Measurements from ENCODE around the gene PLXNA2.
A peak's percentile ranks its signal among the peaks of the same experiment; 100 is the strongest.

GRCh38 chr1:208270651-208271141 is 26.5 kb upstream of the PLXNA2 start:
- TF ChIP-seq, protein P1, sequence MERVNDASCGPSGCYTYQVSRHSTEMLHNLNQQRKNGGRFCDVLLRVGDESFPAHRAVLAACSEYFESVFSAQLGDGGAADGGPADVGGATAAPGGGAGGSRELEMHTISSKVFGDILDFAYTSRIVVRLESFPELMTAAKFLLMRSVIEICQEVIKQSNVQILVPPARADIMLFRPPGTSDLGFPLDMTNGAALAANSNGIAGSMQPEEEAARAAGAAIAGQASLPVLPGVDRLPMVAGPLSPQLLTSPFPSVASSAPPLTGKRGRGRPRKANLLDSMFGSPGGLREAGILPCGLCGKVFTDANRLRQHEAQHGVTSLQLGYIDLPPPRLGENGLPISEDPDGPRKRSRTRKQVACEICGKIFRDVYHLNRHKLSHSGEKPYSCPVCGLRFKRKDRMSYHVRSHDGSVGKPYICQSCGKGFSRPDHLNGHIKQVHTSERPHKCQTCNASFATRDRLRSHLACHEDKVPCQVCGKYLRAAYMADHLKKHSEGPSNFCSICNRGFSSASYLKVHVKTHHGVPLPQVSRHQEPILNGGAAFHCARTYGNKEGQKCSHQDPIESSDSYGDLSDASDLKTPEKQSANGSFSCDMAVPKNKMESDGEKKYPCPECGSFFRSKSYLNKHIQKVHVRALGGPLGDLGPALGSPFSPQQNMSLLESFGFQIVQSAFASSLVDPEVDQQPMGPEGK (CRISPR knock-in tag; IDR thresholded peaks at IDR 0.05; ENCODE audit: borderline replicate concordance) = no peak
- no peak for TF ChIP-seq TOX (CRISPR knock-in tag; IDR thresholded peaks at IDR 0.05; ENCODE audit: borderline replicate concordance)
- TF ChIP-seq ZNF565 (CRISPR knock-in tag; conservative IDR thresholded peaks at IDR 0.05; ENCODE audit: low read depth) = no peak
- no peak for TF ChIP-seq ESRRG (CRISPR knock-in tag; IDR thresholded peaks at IDR 0.05)
- TF ChIP-seq ZNF8 (CRISPR knock-in tag; IDR thresholded peaks at IDR 0.05) = no peak
- TF ChIP-seq TSHZ2 (CRISPR knock-in tag; IDR thresholded peaks at IDR 0.05) = no peak
- TF ChIP-seq RARB (CRISPR knock-in tag; IDR thresholded peaks at IDR 0.05) = no peak
- peak; percentile 72; the same call in 1 of the 2 replicates for TF ChIP-seq ZC3H10 (CRISPR knock-in tag; IDR thresholded peaks at IDR 0.05)
- TF ChIP-seq ARNTL (CRISPR knock-in tag; IDR thresholded peaks at IDR 0.05; ENCODE audit: borderline replicate concordance, low read depth) = no peak
